Right forelimb (tissue), 1 donor: Measurements from ENCODE around the gene EN1.

Source experiments
- DNase-seq: peaks from one replicate; pipeline ENCODE4 v3.0.0-alpha.2; 2018

Gene EN1

DNA sequence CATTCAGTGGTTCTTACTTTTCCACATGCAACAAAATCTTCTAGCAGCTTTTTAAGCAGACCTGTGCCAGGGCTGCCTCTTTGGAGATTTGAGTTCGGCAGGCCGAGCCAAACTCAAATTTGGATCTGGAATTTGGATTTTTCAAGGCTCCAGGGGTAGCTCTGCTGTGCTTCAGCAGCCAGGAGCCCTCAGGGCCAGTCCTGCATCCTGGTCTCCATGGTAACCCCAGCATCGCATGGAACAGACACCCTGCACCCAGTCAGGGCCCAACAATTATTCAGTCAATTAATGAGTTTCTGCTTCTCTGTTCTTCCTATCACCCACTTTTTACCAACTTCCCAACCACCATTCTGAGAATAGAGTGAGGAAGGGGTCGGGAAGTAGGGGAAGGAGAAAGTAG lies 30.0 kb downstream of the EN1 start:
- DNase-seq, result peak; percentile 25

GRCh38 chr2:118816669-118817068 lies 30.8 kb downstream of the EN1 start:
- no peak for DNase-seq

DNA sequence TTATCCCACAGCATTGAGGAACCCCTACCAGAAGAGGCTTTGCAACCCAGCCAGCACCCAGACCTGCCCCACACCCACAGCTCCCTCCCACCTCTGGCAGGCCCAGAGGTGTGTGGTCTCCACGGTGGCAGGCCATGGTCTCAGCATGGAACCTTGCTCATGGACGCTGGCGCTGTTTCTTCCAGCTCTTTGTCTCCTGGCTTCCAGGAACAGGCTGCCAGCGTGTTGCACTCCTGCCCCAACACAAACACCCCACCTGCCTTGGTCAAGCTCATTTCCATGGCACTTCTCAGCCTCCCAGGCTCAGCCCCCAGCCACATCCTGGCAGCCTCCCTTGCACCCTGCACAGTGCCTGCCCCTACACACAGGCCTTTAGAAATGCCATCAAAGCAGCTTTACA lies 31.7 kb downstream of the EN1 start:
- DNase-seq, result peak; percentile 30

DNA sequence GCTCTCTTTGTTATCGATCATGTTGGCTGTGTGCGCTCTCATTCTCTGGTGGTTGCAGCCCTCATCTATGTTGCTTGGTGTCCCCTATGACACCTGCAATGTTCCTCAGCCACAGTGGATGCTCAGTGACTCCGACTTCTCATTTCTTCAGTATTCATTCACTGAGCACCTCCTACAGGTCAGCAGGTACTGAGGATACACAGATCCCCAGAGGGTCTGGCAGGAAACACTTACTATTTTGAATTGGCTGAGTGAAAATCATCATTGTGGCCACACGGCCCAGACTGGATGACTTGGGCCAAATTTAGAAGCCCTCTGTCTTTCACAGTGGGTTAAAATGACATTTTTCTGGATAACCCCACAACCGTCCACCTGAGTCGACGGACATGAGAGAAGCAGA lies 32.1 kb downstream of the EN1 start:
- DNase-seq, result no peak

DNA sequence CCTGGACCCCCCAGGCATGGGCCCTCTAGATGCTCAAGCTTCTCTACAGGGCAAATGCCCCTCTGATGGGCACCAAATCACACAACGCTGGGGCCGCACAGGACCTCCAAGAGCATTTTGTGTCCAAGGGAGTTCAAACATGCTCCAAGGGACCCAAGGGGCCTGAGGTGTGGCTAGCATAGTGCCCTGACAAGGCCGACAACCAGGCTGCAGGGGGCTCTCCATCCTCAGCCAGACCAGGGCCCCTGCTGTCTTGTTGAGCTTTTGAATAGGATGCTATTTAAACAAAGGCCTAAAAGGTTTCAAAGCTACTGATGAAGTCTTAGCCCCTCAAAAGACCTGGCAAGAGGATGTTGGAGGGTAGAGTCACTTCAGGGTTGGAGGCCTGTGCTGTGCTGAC lies 33.1 kb downstream of the EN1 start:
- peak; percentile 17 for DNase-seq

GRCh38 chr2:118813601-118814339 lies 33.7 kb downstream of the EN1 start:
- DNase-seq, result peak; percentile 29

DNA sequence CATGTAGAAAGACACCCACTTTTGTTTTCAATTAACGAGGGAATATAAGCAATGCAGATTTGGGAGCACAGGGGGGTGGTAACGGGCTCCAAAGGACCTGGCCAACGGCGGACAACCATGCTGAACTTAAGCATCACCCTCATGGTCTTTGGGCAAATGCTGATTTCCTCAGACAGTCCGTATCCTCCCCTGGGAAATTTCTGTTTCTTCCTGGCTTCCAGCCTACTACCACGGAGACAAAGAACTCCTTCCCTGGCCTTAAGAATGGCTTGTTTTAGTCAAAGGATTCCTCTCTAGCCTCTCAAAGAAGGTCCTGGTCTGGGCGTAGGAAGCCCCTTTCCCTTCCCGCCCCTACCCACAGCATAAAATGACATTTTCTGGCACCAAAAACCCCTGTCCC lies 34.3 kb downstream of the EN1 start:
- DNase-seq, result no peak

DNA sequence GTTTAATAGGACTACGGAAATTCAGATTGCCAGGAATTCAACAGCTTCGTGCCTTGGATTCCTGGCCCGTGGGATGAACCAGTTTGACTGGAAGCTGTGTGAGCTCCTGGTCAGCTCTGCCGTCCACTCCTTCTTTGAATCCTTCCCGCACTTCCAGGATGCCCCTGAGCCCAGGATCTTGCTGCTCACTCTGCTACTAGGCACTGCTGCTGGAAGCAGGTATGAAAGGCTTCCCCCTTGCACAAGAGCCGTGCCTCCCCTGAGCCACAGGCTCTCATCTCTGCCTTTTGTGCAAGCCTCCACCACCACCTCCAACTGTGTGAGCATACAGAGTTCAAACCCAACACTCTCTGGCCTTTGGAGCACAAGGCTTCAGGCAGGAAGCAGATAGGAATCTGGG lies 34.9 kb downstream of the EN1 start:
- DNase-seq, result no peak

GRCh38 chr2:118811514-118812115 lies 35.8 kb downstream of the EN1 start:
- no peak for DNase-seq

DNA sequence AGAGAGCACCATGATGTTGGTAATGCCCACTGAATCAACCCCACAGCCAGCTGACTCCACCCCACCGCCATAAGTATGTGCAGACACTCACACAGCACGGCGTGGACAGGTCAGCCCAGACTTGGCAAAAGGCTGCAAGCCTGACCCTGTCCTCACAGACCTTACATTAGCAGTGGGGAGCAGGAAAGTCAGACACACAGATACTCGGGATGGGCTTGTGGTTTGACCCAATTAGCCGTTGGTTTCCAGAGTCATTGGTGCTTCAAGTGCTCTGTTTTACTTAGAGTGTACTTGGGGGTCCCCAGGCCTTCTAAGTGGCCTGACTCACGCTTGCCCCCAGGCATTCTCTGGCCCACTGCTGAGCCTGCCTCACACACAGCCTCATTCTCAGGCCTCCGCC lies 36.7 kb downstream of the EN1 start:
- no peak for DNase-seq

DNA sequence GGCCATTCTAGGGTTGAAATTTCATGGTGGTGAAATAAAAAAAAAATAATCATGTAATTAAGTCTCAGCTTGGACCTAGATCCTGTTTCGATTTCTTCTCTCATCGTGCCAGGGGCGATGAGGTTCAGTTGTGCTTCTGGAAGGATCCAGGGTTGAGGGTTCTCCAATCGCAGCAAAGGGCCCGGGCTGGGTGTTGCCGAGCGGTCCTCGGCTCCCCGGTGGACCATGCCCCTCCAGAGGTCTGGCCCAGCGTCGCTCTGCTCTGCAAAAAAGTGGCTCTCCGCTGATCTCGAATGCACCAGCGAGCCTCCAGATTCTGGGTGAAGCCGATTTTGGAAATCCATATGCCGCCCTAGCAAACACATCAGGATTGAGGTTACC lies 39.0 kb downstream of the EN1 start:
- DNase-seq, result no peak

DNA sequence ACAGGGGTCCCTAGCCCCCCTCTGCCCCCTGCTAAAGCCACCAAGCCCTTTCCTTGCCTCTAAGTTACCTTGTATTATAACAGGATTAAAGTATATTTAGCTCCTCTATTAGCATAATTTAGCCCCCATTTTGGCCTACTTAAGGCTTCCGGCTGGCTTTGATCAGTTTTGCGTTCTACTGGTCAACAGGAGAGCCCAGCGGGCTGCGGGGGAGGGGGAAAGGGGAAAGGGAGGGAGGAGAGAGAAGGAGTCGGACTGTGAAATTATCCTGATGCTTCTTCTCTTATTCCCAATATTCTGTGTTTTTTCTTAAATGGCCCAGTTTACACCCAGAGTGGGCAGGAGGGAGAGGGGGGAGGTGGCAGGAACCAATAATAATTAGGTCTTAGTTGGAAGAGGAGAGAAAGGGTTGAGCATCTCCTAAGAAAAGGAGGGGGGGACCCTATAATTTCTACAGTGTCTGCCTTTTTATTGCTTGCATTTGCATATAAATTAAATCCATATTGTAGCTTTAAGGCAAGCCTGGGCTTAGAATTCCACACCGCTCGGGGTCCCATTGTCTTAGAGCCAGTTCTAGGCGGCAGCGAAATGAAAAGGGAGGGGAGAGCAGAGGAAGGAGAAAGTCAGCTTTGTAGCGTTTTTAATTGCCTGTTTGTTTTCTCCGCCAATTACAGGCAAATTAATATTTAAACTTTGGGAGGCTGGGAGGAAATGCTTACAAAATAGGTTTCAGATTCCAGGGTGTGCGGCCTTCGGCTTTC lies 39.6 kb downstream of the EN1 start:
- no peak for DNase-seq

GRCh38 chr2:118806797-118807667 lies 40.4 kb downstream of the EN1 start:
- DNase-seq, result no peak

DNA sequence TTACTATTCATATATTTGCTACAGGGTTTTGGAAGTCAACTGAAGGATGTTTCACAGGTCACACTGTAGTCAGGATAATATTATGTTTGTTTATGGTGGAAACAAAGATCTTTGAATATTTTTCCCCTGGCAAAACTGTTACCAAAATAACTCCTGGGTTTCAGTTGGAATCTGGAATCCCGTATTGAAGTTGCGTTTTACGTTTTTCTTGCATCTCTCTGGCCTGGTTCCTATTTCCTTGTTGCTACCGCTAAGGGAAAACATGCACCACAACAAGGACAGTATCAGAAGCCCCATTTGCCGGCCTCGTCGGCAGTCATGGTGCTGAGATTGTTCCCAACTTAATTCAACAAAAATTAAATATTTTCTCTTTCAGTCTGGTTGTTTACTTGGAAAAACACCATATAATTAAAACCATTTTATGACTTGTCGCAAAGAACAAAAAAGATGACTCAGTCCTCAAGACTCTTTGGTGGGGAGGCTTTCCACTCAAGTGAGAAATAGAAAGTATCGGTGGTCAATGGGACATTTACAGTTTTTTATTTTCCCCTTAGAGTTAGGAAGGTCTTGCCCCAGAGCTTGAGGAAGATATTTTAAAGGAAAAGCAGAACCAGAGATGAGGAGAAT lies 42.3 kb downstream of the EN1 start:
- DNase-seq, result no peak

DNA sequence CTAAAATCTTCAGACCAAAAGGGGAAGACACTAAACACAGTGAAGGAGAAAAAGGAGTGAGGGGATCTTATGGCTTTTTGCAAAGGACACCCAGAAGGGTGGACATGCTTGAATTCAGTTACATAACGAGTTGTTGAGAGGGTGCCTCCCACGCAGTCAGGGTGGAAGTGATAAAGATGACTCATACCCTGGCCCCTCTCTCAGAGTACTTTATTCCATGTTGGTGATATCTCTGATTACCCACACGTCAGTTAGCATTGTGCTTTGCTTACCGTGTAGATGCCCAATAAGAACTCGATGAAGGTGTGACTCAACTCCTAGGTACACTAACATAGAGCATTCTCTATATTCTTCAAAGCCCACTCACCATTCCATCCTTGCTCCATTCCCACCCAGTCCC lies 44.4 kb downstream of the EN1 start:
- no peak for DNase-seq

DNA sequence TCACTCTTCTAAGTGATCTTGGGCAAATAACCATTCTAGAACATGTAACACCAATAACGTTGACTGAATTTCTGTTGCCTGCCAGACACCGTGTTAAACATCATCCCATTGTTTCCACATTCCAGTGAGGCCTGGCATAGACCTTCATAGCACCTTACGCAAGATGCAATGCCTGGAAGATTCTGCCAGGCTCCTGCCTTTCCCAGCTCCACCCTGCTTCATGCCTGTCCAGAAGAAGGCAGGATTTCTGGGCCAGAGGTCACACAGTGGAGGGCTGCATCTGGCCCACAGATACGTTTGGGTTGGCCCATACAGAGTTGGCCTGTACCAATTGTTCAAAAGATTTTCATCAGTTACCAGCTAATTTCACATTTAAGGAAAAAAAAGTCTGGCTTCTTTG lies 46.3 kb downstream of the EN1 start:
- DNase-seq, result no peak

DNA sequence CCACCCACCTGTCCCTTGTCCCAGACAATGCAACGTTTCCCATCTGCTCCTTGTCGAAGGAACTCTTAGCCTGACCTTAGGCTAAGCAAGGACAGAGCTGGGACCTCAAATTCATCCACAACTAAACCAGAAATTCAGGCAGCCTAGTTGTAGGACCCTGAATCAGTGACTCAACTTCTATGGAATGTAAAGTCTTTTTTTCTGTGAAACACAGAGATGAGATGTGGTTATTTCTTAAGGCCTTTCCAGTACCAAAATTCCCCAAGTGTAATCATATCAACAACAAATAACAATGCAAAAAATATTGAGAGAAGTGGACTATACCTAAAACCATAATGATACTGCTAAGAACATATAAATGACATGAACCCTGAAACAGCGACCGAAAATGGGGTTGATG lies 46.7 kb downstream of the EN1 start:
- no peak for DNase-seq

GRCh38 chr2:118794546-118794945 lies 52.9 kb downstream of the EN1 start:
- DNase-seq, result no peak
